HG03060 (cell line): Measurements from ENCODE around the gene CFAP97D2.
"Not testable (repeated sequence)": the region's sequence is repeated elsewhere in the genome, so short reads cannot be mapped to it uniquely, and the experiment has no call there.

Experiments
- ATAC-seq: cut with Tn5 transposase; IDR thresholded peaks from one replicate; pipeline ENCODE4 v1.9.1; 2021; ENCODE audit warnings: low read depth, moderate number of reproducible peaks; ENCODE audit not compliant: unreplicated experiment

The CFAP97D2 gene

DNA sequence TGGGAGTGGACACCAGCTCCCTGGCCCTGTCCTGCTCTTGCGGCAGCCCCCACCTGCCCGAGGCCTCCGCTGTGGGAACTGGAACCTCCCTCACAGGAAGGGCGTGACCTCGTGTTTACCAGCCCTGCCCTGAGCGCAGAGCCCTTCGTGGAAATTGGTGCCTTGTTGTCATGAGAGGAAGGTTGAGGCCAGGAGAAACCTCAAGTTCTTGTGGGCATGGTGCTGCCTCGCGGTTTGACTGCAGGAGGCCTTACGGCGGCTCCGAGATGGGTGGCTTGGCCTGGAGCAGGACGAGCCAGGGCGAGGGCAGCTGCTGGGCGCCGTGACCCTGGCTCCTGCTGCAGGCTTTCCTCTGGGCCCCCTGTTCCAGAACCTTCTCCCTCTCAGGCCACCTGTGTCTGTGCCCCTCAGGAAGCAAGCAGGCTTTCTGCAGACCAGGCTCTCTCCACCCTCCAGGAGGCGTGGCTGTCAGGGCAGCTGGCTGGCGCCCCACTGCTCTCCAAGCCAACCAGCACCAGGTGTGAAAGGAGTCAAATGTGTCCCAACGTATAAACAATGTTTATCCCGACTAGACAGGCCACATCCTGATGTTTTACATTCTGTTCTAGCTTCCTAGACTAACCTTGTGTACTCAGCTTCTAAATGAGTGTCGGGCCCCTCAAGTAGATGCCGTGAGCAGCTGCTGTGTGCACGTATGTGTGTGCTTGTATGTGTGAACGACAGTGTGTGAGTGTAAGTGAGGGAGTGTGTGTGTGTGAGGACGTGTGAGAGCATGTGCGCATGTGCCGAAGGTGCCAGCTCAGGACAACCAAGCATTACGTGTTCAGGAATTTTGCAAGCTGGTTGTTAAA, 36.2 kb upstream of the CFAP97D2 start:
- no peak for ATAC-seq

DNA sequence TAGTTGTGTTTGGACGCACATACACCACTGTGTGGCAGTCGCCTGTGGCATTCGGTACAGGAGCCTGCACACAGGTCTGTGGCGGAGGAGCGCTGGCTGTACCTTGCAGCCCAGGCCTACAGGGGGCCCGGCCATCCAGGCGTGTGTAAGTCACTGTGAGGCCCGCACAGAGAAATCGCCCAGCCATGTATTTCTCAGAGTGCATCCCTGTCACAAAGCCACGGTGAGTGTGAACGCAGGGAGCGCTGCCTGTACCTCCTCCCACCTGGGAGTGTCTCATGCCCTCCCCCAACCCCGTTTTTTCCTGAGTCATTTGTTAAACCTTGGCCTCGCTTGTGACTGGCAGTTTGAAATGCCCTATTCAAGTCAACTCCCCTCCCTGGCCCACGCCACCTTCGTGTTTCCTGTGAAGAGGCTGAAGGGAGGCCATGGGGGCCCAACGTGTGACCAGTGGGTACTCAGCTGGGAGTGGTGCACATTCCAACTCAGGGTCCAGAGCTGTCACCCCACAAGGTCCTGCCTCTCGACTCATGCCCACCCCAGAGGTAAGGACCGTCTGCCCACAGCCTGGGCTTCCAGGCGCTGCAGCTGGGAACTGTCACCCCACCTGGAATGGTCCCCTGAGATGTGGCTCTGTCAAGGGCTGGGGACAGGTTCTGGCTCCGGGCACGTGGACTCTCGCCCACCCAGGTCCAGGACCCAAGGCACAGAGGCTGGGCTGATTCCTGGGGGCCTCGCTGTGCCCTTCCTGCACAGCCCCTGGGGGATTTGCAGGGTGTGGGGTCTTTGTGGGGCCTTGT, 35.1 kb upstream of the CFAP97D2 start:
- ATAC-seq: peak; percentile 37

DNA sequence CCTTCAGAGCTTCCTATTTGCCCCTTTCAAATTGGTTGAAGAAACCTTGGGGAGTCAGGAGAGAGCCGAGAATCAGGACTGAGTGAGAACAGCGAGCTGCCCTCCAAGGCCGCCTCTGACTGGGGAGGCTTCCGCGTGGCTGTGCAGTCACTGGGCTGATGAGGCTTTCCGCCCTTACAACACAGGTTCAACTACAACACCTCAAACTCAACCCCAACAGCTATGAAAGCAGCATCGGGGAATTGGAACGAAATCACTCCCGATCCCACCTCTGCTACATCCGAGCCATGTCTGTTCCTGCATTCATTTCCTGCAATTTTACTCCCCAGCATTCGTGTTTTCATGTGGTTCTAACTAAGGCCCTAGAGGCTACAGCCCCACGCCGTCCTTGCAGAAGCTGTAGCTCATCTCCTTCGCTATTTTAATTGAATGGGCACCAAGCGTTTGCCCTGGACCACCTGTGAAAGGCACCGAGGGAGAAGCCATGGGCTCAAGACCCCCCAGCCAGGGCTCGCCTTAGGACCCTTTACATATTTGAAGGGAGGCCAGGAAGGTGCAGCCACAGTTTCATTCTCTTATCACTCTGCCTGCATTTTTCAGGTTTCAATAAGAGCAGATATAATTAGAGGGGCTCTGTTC, 34.3 kb upstream of the CFAP97D2 start:
- ATAC-seq: no peak

DNA sequence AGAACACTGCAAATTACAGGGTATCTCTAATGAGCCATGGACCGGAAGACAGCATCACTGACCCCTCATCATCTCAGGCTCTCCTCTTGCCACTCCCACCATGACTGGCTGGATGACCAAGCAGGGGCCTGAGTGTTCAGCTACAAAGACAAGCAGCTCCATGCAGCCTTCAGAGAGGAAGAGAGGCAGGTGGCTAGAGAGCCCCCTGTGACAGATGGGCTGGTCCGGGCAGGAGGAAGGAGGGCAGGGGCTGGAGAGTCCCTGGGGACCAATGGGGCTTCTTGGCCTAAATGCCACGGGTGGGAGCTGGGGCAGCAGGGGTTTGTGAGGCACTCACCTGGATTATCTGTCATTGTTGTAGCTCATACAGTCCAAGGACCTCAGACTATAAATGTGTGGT, 33.8 kb upstream of the CFAP97D2 start:
- no peak for ATAC-seq

DNA sequence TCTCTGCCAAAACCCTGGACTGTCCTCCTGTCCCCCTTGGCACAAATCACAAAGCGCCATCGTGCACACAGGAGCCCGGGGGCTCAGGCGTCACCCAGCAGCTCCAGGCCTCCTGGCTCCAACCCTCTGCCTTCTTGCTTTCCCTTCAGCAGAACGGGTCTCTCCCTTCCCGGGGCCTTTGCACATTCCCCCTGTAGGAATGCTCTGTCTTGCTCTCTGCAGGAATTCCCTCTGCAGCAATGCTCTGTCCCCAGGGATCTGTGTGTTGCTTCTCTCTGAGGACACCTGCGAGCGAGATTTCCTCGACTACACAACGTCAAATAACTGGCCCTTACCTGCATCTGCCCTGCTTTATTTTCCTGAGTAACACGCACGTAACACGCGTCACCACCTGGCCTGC, 33.3 kb upstream of the CFAP97D2 start:
- ATAC-seq: no peak

DNA sequence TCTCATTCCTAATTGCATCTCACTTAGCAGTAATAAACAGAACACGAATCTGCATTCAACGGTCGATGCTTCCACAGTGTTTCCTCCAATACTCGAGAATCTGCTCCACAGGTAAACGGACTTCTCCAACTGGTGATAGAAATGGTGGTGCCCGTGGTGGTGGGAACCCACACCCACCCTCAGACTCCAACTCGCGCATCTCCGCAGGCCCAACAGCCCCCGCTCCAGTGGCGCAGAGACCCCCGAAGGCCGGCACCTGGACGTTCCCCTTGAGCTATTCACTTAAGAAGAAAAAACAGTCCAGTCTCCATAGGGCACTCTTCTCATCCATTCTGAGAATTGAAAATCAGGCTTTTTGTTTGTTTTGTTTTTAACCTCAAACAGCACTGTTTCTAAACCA, 32.9 kb upstream of the CFAP97D2 start:
- no peak for ATAC-seq

DNA sequence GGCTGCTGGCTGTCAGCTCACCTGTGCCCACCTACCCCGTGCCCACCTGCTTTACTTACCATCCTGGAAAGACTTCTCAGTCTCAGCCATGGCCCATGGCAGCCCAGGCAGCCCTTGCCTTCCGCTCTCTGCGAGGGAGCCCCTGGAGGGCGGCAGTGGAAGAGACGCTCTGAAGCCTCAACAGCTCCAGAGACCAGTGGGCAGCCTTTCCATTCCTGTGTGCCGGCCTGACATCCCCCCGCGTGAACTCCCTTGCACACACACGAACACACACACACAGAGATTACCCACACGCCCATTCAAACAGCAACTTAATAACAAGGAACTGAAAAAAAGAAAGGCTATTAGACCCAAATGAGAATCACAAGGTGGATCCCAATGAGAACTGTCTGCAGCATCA, 32.4 kb upstream of the CFAP97D2 start:
- ATAC-seq: no peak

DNA sequence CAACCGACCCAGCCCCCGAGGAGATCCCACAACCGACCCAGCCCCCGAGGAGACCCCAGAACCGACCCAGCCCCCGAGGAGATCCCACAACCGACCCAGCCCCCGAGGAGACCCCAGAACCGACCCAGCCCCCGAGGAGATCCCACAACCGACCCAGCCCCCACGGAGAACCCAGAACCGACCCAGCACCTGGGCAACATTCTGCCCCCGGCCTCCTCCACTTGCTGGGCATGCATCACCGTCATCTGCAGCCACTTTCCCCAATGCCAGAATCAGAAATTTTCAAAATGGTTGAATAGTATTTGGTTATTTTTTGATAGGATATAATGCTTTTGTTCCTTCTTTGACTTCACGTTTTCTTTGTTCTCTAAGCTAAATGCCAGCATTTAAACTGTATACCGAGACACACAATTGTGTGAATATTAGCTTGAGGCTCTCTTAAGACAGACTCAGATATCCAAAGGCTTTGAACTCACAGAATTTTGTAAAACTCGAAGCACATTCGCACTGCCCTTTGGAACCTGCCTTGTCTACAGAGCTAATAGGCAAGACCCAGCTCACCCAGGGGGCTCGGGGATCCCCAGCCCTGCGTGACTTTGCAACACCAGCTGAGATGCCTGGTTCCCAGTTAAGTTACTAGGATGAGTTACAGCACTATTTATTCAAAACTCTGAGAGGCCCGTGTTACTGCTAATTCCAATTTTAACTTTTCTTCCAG, 31.1 kb upstream of the CFAP97D2 start:
- no peak for ATAC-seq

DNA sequence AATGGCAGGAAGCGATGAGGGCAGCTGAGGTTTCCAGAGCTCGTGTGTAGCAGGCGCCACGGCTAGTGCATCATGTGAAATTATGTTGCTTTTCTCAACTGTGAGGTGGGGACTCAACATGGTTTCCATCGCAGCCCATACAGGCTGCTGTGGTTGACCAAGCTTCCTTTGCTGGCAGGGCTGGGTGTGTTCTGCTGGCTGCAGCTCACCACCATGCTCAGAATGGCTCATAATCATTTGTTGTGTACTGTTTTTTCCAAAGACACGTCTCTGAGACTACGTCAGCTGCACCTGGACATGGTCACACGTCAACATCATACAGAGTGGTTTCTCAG, 30.6 kb upstream of the CFAP97D2 start:
- peak; percentile 76 for ATAC-seq

DNA sequence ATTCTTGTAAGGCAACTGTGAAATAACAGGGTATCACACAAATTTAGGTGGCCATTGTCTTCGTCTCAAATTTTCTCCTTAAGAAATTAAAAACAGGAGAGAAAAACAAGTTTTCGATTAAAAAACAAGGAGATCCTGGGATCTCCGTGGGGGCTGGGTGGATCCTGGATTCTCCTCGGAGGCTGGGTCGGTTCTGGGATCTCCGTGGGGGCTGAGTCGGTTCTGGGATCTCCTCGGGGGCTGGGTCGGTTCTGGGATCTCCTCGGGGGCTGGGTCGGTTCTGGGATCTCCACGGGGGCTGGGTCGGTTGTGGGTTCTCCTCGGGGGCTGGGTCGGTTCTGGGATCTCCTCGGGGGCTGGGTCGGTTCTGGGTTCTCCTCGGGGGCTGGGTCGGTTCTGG, 30.2 kb upstream of the CFAP97D2 start:
- ATAC-seq: not testable (repeated sequence)

DNA sequence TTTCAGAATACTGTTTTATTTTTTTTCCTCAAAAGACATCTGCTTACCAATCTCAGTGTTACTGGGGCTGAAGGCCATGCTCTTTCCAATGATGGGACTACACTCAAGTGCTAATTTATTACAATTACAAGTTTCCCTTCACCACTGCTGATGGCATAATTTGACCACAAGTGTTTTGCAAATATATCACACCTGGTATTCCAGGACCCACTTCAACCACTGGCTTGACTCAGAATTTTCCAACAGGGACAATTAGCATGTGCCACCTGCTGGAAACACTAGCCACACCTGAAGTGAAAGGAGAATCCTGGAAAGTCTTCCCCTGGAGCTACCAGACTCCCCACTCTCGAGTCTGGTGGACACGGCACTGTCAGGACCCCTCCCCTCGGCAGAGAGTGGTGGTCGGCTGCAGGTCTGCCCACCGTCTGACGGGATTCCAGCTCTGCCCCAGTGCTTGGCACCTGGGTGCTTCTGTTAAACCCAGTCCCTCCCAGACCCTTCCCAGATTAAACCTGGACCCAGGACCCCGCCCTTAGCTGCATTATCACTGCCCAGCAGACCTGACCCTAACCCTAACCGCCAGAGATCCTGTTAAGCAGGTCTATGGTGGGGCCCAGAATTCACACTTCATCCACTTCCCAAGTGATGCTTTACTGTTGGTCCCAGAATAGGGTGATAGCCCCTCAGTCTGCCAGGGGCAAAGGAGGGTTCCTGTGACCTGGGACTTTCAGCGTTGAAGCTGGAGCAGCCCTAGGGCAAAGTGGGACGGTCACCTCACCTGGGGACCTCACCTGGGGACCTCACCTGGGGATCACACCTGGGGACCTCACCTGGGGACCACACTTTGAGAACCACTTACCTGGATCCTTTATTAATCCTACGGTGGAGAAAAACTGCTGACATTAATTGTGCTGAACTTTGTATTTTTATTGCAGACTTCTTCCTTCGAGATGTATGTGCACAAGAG, 29.0 kb upstream of the CFAP97D2 start:
- ATAC-seq: no peak

DNA sequence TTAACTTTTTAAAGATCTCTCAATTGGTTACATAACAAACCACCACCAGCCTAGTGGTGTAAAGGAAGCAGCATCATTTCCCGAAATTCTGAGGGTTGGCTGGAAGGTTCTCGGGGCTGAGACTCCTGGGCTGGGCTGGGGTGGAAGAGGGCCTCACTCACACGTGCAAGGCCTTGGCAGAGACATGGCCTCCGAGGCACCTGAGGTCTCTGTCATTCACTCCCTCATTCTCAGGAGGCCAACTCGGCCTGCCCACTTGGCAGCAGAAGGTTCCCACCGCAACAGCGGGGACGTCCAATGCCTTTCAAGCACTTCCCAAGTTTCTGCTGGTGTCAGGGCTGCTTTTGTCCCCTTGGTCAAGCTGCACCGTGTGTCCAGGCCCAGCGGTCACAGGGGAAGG, 28.0 kb upstream of the CFAP97D2 start:
- ATAC-seq: no peak

DNA sequence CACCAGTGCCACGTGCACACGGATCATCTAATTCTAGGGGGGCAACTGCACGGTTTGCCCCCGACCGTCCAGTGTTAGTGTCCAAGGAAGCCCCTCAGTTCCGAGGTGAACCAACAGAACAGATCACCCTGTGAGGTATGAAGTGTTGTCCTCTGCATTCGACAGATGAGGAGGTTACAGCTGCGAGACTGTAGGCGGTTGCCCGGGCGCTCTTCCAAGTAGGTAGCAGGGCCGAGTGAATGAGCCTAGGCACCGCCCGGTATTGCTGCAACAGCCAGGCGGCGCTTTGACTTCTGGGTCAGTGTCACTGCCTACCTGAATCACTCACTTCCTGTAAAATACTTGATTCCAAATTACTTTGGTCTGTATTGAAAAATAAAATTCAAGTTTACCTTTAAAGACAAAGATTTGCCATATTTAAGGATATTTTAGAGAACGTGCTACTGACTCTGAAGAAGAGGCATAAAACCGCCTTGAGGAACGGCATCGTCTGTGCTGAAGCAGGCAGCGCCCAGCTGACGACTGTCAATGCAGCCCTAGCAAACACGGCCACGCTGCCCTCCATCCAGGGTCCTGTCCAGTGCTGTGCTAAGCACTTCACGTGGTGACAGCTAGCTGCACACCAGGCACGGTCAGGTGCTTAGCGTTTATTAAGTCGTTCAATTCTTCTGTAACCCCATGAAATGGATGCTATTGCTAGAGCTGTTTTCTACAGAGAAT, 27.3 kb upstream of the CFAP97D2 start:
- ATAC-seq: no peak

DNA sequence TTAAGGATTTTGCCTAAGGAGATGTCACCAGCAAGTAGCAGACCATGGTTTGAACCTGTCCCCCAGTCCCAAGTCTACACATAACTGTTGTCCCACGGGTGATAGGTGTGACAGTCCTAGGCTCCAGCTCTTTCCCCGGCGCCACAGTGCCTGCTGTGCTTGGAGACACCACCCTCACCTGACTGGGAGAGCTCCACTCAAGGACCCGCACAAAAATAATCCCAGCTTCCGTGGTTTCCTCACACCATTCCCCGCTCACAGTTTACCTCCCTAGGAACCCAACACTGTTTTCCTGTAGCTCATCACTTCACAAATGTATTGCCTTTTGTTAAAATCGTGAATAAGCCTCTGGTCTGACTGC, 26.8 kb upstream of the CFAP97D2 start:
- ATAC-seq: no peak

DNA sequence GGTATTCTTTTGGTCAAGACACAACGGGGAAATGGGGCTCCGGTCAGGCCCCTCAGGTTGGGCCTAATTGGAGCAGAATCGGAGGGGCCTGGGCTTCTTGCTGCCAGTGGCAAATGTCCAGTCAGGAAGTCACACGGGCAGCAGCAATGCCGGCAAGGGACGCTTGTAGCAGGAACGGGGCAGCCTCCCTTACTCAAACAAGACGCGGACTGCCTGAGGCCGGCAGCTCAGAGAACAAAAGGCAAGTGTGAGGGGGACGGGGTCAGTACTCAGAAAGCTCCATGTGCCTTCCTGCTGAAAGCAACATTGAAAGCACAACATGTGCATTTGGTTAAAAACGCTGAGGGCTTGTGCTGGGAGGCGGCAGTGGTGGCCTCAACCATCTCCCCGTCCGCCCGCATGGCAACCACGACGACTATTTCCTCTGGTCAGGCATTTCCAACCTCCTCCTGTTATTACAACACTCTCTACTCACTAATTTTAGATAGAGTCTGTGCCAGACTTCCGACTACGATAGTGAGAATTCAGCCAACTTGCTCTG, 26.2 kb upstream of the CFAP97D2 start:
- ATAC-seq: no peak

DNA sequence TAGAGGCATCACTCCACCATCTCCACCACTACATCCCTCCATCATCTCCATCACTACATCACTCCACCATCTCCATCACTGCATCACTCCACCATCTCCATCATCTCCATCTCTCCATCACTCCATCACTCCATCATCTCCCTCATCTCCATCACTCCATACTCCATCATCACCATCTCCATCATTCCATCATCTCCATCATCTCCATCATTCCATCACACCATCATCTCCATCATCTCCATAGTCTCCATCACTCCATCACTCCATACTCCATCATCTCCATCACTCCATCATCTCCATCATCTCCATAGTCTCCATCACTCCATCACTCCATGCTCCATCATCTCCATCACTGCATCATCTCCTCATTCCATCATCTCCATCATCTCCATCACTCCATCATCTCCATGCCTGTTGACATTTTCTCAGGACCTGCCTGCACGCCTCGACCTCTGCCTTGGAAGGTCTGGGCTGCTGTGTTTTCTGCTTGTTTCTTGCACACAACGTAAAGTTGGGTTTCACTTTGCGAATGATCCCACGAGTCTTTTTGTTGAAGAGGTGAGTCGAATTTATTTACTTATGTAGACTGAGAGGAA, 25.5 kb upstream of the CFAP97D2 start:
- ATAC-seq: no peak

DNA sequence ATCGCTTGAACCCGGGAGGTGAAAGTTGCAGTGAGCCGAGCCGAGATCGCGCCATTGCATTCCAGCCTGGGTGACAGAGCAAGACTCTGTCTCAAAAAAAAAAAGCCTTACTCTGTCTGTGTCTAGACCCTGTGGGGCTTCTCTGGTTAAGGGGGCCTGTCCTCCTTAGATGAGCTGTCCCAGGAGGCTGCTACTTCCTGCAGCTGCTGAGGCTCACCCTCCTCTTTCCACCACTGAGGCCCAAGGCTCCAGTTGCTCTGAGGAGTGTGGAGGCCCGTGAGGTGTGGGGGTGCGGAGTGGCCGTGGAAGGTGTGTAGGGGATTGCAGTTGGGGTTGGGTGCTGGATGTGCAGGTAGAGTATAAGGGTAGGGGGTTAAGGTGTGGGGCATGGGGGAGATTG, 24.6 kb upstream of the CFAP97D2 start:
- no peak for ATAC-seq

DNA sequence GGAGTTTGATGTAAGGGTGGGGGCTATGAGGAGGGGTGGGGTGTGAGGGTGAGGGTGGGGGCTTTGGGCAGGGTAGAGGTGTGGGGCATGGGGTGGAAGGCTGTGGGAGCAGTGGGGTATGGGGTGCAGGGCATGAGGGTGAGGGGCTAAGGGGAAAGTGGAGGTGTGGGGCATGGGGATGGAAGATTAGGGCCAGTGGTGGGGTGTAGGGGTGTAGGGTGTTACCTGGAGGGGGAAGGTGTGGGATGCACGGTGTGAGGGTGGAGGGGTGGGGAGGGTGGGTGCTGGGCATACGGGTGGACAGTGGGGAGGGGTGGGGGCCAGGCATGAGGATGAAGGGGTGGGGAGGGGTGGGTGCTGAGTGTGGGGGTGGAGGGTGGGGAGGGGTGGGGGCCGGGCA, 23.7 kb upstream of the CFAP97D2 start:
- no peak for ATAC-seq
